T-helper 9 cell (primary cell): Measurements from ENCODE around the gene KSR2.

Source experiments
- DNase-seq: peaks from one replicate; pipeline ENCODE4 v3.0.0-alpha.2; 2020

Gene KSR2

DNA sequence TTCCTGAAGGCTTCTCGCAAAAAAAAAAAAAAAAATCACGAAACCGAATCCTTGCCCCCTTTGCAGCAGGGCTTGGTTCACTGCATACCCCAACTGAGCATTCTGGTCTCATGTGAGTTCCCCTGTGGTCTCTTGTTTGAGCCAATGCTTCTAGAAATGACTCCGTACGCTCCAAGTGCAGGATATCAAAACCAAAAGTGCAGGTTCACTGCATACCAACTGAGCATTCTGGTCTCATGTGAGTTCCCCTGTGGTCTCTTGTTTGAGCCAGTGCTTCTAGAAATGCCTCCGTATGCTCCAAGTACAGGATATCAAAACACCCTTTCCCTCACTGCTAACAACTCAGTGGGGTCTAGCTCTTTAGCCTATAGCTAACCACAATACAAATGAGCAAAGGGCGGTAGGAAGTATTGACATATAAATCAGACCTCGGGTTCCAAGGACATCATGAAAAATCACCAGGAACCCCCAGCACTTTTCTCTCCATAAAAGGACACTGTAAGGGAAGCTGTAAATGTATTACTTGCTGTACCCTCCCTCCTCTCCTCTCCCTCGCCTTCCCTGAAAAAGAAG is 401.1 kb downstream of the KSR2 start:
- DNase-seq = no peak

DNA sequence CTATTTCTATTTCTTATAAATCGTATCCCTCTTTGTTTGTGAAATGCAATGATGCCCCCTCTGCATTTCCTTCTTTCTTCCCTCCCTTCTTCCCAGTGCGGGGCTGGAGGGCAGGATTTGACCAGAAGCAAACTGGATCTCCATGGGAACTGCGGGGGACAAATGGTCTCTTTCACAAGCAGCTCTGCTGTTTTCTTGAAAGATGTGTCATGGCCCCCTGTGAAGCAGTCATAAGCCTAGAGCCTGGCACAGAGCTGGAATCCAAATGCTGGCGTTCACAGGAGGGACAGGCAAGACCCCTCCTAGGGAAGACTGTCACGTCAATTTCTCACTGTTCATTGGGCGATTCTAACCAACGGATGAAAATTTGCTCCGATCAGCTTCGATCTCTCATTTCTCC is 403.9 kb downstream of the KSR2 start:
- no peak for DNase-seq

DNA sequence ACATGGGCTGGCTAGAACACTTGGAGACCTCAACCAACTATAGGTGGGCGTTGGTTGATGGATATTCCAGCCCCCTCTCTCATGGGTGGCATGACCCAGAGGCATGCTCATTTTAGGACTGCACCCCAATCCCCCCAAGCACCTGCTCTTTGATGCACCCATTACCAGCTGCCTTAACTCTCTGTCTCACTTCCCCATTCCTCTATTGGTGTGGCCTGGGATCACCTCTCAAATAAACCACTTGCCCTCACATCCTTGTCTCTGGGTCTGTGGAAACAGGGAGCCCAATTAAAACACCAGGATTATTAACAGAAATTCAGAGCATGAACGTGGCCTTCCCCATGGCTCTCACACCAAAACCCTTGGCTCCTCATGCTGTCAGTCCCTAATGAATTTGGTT is 405.1 kb downstream of the KSR2 start:
- no peak for DNase-seq

DNA sequence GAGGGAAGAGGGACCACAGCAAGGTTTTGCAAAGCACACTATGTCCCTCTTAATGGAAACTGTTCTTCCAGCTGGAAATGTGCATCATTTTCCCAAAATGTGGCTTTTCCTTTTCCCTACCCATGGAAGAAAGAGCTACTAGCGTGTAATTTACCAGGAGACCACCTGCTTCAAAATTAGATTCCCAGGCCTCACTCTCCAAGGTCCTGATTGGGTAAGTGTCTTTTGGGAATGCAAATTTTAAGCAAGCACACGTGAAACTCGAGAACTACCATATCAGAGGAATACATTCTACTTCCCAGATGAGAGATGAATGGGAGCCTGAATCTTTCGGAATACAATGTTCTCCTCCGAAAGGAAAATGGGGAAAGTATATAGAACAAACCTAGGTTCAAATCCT is 405.8 kb downstream of the KSR2 start:
- no peak for DNase-seq

DNA sequence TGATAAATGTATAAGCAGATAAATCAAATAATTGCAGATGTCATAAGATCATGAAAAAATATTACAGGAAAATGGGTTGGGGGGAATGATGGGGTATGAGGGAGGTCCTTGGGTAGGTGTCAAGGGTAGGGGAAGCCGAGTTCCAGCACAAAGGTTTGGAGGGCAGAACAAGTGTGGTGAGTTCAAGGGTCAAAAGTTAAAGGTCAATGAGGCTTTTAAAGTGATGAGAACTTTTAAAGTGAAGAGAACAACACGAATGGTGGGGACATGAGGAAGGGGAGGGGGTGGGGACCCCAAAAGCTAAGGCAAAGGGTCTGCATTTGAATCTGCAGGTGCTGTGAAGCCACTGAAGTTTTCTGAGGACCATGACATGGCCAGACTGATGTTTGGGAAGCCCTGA is 406.8 kb downstream of the KSR2 start:
- no peak for DNase-seq

DNA sequence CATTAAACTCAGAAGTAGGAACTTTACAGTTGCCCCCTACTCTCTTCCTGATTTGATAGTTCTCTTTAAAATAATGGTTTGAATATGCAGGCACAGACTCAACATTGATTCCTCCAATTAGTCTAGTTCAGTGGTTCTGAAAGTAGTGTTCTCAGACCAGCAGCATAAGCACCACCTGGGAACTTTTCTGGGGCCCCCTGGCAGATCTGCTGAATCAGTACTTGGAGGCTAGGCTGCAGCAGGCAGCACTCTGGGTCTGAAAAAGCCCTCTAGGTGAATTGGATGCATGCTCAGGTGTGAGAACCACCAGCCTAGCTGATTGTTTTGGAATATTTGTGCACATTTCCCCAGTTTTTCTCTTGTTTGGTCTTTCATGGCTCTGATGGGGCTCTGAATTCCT is 408.8 kb downstream of the KSR2 start:
- DNase-seq = no peak

DNA sequence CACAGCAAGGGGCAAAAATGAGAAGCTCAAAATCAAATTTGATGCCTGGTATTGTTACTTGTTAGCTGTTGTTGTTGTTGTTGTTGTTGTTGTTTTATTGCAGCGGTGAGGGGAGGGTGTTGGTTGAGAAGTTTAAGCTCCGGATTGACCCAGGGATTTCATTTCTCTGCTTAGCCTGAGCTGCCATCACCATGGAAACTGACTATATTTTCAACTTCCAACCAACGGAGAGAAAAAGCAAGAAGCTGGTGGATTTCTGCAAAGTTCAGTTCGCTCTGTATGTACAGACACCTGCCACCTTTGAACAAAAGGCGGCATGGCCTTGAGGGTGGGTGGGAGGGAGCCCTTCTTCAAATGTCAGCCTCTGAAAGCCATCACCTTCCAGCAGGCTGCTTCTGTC is 412.9 kb downstream of the KSR2 start:
- DNase-seq = no peak

DNA sequence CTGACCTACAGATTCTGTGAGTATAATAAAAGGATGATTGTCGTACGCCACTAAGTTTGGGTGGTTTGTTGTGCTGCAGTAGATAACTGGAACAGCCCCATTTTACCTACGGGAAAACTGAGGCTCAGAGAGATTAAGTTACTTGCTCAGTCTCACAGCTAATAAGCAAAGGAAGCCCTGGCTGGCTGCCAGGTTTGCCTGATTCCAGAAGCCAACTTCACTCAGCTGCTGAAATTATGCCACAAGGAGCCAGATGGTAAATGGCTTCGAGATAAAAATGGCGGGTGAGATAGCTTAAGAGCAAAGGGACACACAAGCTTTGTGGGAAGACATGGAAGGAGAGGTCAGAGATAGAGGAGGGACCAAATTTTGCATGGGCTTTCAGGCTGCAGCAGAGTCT is 415.8 kb downstream of the KSR2 start:
- no peak for DNase-seq

DNA sequence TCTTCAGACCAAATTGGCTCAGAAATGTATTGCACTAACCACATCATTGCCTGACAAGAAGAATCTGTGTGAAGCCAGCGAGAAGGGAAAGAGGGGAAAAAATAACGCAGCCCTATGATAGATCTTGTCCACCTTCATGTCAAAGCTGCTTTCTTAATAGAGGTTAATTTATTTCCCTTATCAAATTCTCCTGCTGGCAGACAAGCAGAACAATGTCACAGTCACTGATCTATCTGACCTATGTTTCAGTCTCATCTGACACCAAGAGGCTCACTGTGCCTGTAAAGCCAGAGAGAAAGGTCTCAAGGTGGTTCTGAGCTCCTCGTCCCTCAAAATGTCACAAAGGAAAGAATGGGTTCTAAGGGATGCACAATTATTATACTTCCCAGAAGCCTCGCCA is 417.1 kb downstream of the KSR2 start:
- DNase-seq = no peak

DNA sequence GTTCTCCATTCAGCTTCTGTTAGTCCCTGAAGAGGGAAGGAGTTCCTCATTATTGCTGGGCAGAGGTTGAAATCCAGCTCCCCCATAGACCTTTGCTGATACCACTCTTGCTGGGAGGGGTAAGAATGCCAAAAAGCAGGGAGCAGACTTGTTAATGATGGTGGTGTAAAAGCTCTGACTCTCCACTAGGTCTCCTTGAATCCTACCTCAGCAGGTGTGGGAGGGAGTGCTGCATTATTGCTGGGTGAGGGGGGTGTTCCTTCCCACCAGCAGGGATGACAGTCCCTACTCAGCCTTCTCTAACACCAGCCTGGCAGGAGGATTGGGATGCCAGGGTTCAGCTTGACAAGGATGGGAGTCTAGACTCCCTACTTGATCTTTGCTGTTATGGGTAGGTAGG is 421.6 kb downstream of the KSR2 start:
- no peak for DNase-seq

DNA sequence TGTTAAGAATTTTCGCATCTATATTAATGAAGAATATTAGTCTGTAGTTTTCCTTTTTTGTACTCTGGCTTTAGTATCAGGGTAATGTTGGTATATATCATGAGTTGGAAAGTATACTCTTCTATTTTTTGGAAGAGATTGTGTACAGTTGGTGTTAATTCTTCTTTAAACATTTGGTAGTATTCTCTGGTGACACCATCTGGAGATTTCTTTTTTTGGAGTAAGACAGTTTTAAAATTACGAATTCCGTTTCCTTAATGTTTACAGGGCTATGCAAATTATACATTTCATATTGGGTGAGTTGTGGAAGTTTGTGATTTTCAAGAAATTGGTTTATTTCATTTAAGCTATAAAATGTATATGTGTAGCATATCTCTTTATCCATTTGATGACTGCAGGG is 423.6 kb downstream of the KSR2 start:
- no peak for DNase-seq

DNA sequence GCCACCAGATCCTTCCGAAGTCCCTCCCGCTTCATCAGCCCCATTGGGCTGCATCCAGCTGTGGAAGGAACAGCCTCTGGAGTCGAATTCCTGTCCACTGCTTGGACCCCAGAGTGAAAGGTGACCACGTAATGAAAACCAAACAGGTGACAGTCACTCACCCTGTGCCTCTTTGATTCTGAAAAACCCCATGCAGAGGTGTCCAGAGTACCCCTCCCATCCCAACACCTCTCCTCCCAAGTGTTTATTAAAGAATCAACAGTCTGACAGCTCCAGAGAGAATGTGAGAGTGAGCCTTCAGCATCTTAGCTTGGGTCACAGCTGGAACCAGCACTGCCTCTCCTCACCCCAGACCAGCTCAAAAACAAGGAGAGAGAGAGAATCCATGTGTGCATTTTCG is 428.8 kb downstream of the KSR2 start:
- DNase-seq = no peak

DNA sequence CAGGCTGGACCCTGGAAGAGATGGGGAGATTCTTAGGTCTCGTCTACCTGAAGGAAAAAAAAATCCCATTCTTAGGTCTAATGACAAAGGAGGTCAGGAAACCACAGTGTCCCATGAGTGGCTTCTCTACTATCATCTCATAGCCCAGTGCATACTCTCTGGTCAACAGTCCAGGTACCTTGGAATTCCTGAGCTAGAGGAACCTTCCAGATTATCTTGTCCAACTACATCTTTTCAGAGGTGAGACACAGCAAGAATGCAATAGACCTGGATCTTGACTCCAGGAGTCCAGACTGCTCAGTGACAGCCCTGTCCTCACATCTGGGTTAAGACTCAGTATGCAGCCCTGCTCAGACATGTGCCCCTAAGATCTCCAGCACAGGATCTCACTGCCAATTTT is 429.9 kb downstream of the KSR2 start:
- no peak for DNase-seq

DNA sequence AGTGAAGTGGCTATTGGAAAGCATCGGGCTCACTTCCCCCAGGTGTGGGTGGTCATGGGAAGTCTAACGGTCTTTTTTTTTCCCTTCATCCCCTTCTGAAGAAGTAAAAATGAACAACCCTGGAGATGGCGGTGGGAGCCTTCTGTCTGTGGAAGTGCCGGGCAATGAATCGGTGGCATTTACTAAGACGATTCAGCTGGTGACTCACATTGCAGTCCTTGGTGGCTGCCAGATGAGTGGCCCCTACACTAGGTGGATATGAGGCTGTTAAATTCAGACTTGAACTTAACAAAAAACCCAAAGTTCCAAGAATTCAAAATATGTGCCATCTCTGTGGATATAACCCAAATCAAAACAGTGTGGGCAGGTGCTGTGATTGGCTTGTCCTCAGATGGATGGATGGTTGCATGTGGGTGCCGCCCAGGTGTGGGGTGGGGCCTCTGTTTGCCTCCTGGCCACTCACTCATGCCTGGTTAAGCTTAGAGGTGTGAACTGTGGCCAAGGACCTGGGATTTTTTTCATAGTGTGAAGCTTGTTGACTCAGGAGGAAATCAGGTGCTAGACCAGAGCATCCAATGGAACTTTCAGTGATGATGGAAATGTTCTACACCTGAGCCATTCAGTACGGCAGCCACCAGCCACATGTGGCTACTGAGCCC is 430.6 kb downstream of the KSR2 start:
- no peak for DNase-seq

DNA sequence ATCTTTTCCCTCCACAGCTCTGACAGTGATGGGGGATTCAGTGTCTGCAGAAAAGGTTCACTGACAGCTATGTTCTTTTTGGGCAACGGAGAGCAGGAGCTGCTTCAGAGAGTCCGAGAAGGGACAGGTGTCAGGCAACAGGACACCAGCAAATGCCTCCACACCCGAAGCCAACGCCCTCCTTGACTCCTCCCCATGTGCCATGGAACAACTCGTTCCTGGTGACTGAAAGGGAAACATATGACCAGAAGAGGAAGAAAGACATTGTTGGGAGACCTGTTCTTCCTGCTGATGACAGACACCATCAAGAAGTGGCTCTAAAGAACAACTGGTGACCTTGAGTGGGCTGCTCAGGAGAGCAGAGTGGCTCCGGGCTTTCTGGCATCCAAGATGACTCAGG is 435.1 kb downstream of the KSR2 start:
- no peak for DNase-seq

DNA sequence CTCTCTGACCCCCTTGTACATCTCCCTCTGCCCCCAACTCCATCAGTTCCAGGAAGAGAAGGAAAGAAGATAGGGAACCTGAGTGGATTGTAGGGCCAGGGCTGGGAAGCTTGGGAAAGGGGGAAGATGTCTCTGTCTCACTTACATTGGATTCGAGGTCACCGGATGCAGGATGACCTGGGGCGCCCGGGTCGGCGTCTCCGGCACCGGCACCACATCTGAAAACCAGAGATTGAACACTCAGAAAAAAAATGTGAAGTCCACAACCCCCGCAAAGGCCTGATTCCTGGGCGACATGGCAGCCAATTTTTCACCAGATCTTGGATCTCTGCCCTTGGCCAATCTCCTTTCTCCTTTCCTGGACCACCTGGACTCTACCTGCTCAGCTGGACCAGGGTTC is 438.0 kb downstream of the KSR2 start:
- DNase-seq = no peak

DNA sequence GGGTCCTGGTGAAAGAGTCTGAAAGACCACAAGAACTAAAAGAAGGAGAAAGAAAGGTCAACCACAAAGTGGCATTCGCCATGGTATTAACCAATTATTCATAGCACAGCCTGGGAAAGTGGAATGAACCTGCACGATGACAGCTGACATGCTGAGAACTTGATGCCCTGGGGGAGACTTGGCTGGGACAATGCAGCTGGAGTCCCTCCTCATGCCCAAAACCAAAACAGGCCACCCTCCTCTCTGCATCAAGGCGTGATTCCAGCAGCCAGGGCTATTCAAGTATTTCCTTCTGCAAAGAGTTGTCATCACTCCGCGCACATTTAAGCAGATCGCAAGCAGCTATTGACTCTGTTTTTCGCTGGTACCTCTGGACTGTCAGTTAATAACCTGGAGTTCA is 440.3 kb downstream of the KSR2 start:
- no peak for DNase-seq

DNA sequence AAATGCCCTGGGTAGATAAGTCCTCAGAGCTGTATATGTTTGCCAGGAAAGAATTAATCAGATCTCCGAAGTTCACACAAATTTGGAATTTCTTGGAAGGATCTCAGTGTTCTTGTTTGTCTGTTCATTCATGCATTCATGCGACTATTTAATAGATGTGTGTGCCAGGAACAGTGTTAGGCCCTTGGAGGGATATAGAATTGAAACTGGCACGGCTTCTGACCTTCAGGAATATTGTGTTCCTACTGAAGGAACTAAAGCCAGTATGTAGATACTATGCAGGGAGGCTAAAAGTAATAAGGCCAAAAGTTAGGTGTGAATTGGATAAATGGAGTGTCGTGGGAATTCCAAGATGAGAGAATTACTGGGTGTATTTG is 441.3 kb downstream of the KSR2 start:
- DNase-seq = no peak

DNA sequence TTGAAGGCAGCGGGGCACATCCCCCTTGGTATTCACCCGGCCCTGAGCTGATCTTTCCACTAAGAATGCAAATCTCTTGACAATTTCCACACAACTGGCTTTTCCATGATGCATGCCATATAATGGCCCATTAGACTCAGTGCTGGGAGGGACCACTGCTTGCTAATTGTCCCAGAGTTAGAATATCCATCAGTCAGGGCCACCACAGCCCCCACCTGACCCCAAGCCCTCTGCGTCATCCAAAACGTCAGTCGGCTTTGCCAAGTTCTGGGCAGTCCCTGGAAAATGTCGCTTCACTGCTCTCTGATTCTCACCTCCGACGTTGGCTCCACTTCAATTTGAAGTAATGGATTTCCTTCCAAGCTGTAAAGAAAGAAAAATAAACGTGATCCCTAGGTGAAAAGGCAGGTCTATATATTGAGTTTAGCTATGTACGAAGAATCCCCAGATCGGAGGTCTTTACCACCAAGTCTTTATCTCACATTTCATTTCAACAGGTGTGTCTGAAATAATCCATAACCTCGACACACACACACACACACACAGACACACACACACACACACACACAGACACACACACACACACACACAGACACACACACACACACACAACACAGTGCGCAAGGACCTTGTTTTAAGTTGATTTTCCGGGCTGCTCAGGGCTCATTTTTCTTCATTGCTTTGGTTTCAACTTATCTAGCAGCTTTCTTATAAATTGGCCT is 441.9 kb downstream of the KSR2 start:
- DNase-seq = no peak

DNA sequence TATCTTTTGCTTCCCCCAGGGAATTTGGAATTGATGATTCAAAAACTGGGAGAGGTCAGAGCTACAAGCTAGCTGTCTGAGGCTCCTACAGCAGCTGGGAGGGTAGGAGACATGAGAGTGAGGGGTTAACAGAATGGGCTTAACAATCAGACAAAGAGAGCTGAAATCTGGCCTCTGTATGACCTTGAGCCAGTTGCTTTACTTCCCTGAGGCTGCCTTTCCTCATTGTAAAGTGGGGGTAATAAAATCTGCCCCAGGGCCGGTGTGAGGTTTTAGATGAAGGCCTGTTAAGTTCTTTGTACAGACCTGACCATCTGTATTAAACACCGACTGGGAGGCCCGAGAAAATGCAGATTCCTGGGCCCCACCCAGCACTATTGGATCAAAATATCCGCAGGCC is 443.0 kb downstream of the KSR2 start:
- DNase-seq = no peak

DNA sequence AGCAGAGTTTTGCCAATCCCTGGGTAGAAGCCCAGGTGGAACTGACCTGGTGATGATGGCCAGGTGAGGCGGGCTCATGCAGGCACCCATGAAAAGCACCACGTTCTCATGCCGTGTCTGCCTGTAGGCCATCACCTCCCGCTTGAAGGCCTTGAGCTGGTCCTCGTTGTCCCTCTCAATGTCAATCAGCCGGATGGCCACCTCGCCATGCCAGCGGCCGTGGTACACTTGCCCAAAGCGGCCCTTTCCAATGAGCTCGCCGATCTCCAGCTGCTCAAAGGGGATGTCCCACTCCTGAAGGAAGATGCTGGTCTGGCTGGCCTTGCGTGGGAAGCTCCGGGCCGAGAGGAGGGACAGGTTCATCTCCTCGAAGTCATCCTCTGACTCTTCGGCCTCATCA is 444.0 kb downstream of the KSR2 start:
- DNase-seq = no peak

DNA sequence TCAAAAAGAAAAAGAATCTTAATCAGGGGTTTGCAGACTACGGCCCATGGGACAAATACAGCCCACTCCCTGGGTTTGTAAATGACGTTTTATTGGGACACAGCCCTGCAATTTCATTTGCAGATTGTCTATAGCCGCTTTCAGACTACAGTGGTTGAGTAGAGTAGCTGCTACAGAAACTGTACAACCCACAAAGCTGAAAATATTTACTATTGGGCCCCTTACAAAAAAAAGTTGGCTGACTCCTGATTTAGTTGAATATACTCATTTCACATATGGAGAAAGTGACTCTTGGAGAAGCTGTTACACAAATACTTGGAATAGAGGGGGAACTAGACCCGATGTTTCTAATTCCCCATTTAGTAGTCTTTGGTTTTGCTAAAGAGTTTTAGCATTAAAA is 444.8 kb downstream of the KSR2 start:
- no peak for DNase-seq

DNA sequence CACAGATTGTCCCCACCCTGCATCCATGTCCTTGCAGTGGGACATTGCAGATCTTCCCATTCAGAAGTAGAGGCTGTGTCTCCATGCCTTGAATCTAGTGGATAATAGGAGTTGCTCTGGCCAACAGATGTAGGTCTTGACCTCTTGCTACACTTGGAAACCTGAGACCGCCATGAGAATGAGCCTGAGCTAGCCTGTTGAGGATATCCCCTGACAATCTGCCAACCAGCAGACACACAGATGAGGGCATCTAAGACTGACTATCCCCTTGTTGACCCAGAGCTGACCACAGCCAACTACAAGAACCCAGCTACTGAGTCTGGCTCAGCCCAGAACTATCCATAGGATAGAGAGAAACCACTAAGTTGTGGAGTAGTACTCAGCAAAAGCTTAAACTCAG is 446.2 kb downstream of the KSR2 start:
- DNase-seq = no peak

DNA sequence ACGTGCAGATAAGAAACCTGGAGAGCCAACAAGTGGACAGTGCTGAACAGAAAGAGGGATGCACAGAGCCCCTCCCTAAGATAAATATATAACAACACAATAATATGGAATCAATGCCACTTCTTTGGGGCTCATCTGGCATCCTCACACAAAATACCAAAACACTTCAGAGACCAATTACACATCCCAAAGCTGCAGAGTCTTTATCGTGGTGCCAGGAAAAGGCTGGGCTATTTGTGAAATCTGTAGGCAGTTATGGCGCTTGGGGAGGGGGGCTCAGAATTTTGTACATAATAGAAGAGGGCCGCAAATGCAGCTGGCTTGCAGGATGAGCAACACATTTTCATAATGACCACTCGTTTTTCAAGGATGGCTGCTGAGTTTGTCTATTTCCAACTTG is 446.9 kb downstream of the KSR2 start:
- no peak for DNase-seq

DNA sequence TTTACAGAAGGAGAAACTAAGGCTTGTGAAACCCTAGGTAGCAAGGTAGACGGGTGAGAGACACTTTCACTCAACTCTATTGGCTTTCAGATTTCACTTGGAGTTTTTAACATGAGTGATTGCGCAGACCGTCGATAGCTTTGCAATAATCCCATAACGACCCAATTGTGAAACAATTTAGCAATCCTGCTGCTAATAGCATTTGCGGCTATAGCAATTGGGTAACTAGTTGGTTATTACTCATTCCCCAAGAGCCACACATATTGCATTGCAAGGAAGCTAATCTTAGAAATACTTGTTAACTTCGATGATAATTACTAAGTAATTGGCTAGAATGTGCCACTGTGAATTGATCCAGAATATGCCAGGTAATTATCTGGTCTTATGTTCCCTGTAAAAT is 447.4 kb downstream of the KSR2 start:
- no peak for DNase-seq
